G401 (cell line): ENCODE data around the gene CHCHD3. TPM values are rescaled to one million over a fixed set of nuclear protein-coding genes. Genes with fewer than 3 reads are reported as not detected.

Experiments
- DNase-seq: peaks from one replicate; pipeline ENCODE4 v3.0.0-alpha.2; 2015; ENCODE audit warnings: low spot score
- in situ Hi-C: cut with HindIII; loops from 2 replicates; pipeline ENCODE4 v1.10.0; 2016; ENCODE audit warnings: low sequenced_read_pairs, mixed read lengths
- total RNA-seq: library from RNA; depleted of rRNA; stranded (reverse); fragments of >200 nt; shearing (Covaris generic); gene quantifications from 2 replicates; pipeline ENCODE4 v1.2.3, GENCODE V29; 2014; rRNA removed

Gene CHCHD3
- 155 and 220 TPM in 2 replicates for total RNA-seq

DNA sequence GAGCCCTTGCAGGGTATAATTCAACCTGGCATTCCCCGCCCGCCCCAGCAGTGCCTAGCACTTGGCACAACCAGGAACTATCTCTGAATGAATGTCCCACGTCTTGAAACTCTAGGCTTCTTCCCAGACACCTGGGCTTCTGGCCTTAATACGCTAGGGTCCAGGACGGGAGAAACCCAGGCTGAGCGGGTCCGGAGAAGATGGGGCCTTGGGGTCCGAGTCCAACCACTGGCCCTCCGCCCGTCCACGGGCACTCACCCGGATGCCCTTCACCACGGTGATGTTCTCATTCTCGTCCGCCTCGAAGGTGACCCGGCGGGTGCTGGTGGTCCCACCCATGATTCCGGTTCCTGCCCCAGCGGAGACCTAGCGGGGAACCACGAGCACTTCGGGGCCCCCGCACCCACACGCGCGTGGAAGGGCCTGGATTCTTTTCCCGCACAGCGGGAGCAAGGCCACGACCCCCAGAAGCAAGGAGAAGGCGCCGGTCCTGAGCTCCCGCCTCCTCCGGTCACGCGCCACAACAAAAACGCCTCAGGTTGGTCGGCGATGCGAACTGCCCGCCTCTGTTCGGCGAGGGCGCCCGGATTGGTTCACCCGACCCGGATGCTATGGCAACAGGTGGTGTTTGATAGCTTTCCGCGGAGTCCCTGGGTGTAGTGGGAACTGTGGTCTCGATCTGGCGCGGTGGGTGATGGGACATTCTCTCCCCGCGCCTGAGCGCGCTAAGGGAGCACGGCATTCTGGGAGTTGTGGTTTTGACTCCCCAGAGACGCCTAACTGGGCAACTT lies at the start of gene CHCHD3:
Gene CHCHD3 (minus strand): TSS at position 492 of the 791 bp plus-strand sequence. CDS start 153 bp downstream, at position 339.
- in situ Hi-C loops, result no loop called here
- peak; percentile 99 for DNase-seq

DNA sequence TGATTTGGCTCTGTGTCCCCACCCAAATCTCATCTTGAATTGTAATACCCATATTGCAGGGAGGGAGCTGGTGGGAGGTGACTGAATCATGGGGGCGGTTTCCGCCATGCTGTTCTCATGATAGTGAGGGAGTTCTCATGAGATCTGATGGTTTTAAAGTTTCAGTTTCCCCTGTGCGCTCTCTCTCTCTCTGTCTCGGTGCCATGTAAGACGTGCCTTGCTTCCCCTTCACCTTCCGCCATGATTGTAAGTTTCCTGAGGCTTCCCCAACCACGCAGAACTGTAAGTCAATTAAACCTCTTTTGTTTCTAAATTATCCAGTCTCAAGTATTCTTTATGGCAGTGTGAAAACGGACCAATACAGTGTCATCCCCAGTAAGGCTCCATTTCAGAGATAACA lies 48.3 kb upstream of the CHCHD3 start:
- in situ Hi-C loops, result no loop called here
- no peak for DNase-seq

DNA sequence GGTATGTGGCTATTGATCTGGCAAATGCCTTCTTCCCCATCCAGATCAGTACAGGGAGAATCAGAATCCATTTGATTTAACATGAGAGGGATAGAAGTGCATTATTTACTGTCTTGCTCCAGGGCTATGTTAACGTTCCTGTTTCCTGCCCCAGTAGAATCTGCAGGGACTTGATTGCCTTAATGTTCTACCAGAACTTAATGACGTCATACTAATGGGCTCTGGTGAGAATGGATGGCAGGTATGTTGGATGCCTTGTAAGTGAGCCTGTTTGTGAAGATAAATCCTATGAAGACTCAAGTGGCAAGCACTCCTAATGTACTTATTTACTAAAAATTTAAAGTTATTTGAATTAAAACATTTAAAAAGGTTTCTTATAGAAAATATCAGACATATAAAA lies 44.5 kb upstream of the CHCHD3 start:
- DNase-seq, result no peak
- in situ Hi-C loops, result no loop called here

- DNase-seq, result no peak
- in situ Hi-C loops, result no loop called here
Measured at GRCh38 chr7:133124974-133125373, 43.1 kb upstream of the CHCHD3 start.

- no peak for DNase-seq
- in situ Hi-C loops, result no loop called here
Measured at GRCh38 chr7:133121175-133121844, 39.4 kb upstream of the CHCHD3 start.

DNA sequence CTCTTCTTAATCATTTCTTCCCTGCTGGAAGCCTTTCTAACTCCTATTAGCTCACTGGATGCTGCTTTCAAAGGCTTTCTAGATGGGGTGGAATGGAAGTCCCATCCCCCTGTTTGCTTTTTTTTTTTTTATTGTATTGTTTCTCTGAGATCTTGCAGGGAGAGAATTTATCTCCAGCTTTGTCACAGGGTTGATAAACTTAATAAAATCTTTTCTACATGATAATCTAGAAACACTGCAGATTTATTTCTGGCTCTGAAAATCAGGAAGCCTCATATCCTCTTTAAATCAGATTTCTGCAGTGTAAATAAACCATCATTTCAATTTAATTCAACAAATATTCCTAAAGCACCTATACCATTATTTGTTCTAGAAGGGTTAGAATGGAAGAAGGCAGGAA lies 37.2 kb upstream of the CHCHD3 start:
- in situ Hi-C loops, result no loop called here
- DNase-seq, result no peak

- DNase-seq, result peak; percentile 17
- in situ Hi-C loops, result no loop called here
Measured at GRCh38 chr7:133118261-133118660, 36.4 kb upstream of the CHCHD3 start.

GRCh38 chr7:133117452-133117851 lies 35.6 kb upstream of the CHCHD3 start:
- peak; percentile 96 for DNase-seq
- in situ Hi-C loops, result no loop called here

- in situ Hi-C loops, result no loop called here
- DNase-seq, result no peak
Measured at GRCh38 chr7:133115596-133115995, 33.7 kb upstream of the CHCHD3 start.

GRCh38 chr7:133114519-133114918 lies 32.6 kb upstream of the CHCHD3 start:
- no peak for DNase-seq
- in situ Hi-C loops, result no loop called here

DNA sequence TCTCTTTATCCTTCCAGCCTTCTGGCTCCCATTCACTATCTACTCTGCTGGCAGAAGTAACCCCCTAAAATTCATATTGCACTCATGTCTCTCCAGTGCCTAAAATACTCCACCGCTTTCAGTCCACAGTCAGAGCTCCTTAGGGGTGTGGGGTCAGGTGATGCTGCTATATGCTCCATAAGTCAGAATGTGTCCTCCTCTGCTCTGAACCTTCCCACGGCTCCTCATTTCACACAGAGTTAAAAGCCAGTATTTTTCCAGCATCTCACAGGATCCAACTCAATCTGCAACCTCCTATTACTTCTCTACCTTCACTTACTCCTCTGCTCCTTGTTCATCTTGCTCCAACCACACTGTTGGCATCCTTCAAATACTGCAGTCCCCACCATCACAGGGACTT lies 31.1 kb upstream of the CHCHD3 start:
- in situ Hi-C loops, result no loop called here
- DNase-seq, result no peak

DNA sequence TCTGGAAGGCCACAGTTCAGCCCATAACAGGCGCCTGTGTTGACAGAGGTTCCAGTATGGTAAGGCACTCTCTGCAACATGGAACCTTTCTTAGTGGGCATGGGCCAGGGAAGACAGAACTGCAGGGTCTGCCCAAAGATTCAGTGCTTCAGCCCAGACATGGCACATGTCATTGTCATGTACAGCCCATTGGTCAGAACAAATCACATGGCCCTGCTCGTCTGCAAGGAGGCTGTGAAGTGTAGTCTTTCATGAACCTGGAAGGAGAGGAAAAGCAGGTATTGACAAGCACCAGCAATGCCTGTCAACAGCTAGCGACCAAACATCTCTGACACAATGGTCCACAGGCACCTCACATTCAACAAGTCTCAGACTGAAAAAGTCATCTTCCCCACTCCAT lies 30.4 kb upstream of the CHCHD3 start:
- DNase-seq, result no peak
- in situ Hi-C loops, result no loop called here

DNA sequence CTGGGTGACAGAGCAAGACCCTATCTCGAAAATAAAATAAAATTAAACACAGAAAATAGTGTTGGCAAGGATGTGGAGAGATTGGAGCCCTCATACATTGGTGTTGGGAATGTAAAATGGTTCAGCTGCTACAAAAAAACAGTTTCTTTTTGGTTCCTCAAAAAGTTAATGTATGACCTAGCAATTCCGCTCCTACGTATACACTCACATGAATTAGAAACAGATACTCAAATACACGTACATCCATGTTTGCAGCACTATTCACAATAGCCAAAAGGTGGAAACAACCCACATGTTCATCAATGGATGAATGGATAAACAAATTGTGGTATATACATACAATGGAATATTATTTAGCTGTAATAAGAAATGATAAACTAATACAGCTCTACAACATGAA lies 28.4 kb upstream of the CHCHD3 start:
- in situ Hi-C loops, result no loop called here
- no peak for DNase-seq

- DNase-seq, result no peak
- in situ Hi-C loops, result no loop called here
Measured at GRCh38 chr7:133109816-133110215, 27.9 kb upstream of the CHCHD3 start.

DNA sequence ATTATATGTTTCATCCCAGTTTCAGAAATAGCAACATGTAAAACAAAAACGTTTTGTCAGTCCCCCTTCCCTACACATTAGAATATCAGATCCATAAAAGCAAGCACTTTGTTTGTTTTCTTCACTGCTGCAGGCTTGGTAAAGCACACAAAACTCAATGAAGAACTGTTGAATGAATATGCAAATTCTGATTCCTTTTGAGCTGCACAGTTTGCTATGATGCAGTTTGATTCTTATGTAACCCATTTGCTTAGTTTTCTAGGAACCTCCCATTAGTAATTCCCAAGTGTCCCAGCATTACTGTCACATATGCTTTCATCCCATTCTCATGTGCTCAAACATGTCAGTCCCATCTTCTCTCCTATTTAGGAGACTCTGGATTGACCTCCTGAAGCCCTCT lies 26.1 kb upstream of the CHCHD3 start:
- DNase-seq, result no peak
- in situ Hi-C loops, result no loop called here

DNA sequence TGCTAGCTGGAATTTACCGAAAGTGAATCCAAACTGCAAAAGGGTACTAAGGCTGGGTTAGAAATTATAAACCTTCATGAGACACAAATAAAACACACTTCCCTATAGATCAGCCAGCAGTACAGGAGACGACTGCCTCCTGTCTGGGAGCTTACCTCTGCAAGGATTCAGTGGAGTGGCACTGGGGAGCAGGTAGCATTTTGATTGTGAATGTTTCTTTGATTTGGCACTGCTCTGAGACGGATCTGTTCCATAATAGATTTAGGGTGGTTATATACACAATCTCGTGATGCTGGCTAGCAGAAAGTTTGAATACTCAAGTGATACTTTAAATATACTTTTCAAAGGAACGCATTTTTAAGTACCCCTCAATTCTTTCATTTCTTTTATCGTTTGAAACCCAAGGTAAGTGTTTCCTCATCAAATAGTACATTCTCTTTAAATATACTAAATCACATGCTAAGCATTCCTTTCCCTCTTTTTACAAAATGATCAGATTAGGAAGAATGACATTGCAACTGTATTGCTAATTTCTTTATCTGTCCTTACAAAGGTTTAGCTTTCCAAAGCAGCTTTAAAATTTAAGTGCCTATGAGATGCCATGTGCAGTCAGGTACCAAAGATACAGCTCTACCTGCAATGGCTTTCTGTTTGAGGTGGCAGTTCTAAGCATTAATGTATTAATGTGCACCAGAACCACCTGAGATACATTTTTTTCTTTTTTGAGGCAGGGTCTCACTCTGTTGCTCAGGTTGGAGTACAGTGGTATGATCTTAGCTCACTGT lies 20.6 kb upstream of the CHCHD3 start:
- in situ Hi-C loops, result no loop called here

DNA sequence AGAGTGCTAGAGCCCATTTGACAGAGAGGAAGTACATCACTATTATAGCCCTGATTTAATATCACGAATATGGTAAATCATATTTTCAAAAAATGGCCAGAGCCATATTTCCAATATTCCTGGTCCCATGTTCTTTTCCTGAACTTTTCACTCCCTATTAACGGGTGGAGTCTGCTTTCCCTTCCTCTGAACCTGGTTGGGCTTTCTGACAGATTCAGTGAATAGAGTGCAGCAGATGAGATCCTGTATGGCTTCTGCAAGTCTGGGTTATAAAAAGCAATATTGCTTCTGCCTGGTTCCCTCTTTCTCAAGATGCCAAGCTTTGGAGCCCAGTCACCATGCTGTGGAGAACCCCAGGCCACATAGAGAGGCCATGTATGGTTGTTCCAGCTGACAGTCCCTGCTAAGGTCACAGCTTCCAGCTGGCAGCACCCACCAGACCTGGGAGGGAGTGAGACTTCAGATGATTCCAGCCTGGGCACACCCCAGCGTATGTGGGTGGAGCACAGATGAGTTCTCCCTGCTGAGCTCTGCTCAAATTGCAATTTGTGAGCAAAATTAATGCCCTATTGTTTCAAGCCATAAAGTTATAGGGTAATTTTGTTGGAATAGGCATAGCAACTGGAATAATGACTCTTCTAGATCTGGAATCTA lies 17.9 kb upstream of the CHCHD3 start:
- in situ Hi-C loops, result no loop called here
- DNase-seq, result no peak

More for the DNA sequence above, 20.6 kb upstream of the CHCHD3 start:
- DNase-seq, result no peak

- no peak for DNase-seq
- in situ Hi-C loops, result no loop called here
Measured at GRCh38 chr7:133095119-133095671, 13.3 kb upstream of the CHCHD3 start.

DNA sequence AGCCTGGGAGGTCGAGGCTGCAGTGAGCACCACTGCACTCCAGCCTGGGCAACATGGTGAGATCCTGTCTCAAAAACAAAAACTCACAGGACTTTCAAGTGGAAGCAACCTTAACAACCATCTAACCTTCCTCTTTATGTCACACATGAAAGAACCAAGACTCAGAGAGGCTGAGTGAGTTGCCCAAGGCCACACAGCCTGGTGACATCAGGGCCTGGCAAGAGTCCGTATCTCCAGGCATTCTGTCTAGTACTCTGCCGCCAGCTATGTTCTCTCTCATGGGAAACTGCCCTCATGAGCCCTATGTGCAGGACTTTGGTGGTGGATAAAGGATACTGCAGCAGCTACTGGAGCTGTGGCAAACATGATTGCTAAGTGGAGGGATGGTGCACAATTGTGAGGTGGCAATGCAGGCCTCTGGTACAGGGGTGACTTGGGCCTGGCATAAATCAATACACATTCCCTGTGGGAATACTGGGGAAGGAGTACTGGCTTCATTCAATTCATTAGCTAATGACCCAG lies 10.1 kb upstream of the CHCHD3 start:
- in situ Hi-C loops, result no loop called here
- DNase-seq, result no peak
